Body of pancreas (tissue), 4 donors: ENCODE data around the gene CLDN6.

ENCODE experiments used
- POLR2A ChIP-seq, 3 donors: fragments of 450-650 bp; IDR thresholded peaks; one replicate each; pipeline ENCODE4 v1.6.1; 2016; ENCODE audit warnings: antibody characterized with exemption in 3 of 3, mild to moderate bottlenecking in 2 of 3
- TF ChIP-seq, protein P1 (sequence below), 7 experiments: fragments of 450-650 bp in 4 of 7; fragments of 200-600 bp in 3 of 7; sonication (generic) in 3 of 7; IDR thresholded peaks; one replicate each; pipeline ENCODE4 v1.5.1; 2016 to 2019; ENCODE audit warnings: antibody characterized with exemption in 7 of 7

DNA sequence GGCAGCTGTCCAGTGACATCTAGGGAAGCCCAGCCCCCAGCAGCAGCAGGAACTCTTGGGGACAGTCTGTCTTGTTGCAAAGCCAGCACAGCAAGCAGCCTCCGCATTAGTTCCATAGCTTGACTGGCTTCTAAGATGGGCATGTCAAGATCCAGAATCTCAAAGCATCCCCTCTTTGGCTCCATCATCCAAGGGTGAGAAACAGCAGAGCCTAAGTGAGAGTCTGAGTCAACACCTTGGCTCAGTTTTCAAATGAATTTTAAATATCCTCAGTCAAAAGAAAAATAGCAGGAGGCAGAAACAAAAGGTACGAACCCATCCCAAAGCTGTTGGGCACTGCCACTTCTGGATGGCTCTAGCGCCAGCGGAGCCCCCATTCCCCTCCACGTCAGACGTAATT is 3.0 kb downstream of the CLDN6 start:
- TF ChIP-seq, protein P1, sequence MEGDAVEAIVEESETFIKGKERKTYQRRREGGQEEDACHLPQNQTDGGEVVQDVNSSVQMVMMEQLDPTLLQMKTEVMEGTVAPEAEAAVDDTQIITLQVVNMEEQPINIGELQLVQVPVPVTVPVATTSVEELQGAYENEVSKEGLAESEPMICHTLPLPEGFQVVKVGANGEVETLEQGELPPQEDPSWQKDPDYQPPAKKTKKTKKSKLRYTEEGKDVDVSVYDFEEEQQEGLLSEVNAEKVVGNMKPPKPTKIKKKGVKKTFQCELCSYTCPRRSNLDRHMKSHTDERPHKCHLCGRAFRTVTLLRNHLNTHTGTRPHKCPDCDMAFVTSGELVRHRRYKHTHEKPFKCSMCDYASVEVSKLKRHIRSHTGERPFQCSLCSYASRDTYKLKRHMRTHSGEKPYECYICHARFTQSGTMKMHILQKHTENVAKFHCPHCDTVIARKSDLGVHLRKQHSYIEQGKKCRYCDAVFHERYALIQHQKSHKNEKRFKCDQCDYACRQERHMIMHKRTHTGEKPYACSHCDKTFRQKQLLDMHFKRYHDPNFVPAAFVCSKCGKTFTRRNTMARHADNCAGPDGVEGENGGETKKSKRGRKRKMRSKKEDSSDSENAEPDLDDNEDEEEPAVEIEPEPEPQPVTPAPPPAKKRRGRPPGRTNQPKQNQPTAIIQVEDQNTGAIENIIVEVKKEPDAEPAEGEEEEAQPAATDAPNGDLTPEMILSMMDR (IDR thresholded peaks at IDR 0.05): no peak
- TF ChIP-seq POLR2A (IDR thresholded peaks at IDR 0.05): no peak
